Spinal cord (tissue), 10 donors: ENCODE data around the gene ARHGAP31. TPM values are rescaled to one million over a fixed set of nuclear protein-coding genes. Genes with fewer than 3 reads are reported as not detected.
A peak's percentile ranks its signal among the peaks of the same experiment; 100 is the strongest.
"Not testable (repeated sequence)": the region's sequence is repeated elsewhere in the genome, so short reads cannot be mapped to it uniquely, and the experiment has no call there.

Experiments
- DNase-seq, 6 donors: peaks; one replicate each; pipeline versions ENCODE4 v3.0.0 to v3.0.0-alpha.2; 2013 to 2015; ENCODE audit warnings: low spot score in 6 of 6, low read depth in 4 of 6
- H3K27ac ChIP-seq: one replicate; pipeline ENCODE4 v1.5.1; 2013; ENCODE audit warnings: low read depth, low read length, control low read depth
- H3K27me3 ChIP-seq: one replicate; pipeline ENCODE4 v1.6.1; 2013; ENCODE audit warnings: low read length; ENCODE audit not compliant: control insufficient read depth, insufficient read depth
- H3K36me3 ChIP-seq: one replicate; pipeline ENCODE4 v1.6.1; 2013; ENCODE audit warnings: low read length; ENCODE audit not compliant: control insufficient read depth, insufficient read depth
- H3K4me1 ChIP-seq: one replicate; pipeline ENCODE4 v1.6.1; 2013; ENCODE audit warnings: low read length; ENCODE audit not compliant: control insufficient read depth, insufficient read depth
- H3K4me3 ChIP-seq: one replicate; pipeline ENCODE4 v1.5.1; 2013; ENCODE audit warnings: low read depth, low read length, control low read depth
- H3K9me3 ChIP-seq: one replicate; pipeline ENCODE4 v1.6.1; 2013; ENCODE audit warnings: low read length; ENCODE audit not compliant: control insufficient read depth, insufficient read depth
- WGBS: methylation state at CpG from one replicate; pipeline ENCODE4 v1.1.5; 2013; ENCODE audit warnings: missing lambda C conversion rate; ENCODE audit not compliant: insufficient coverage; 5-methylcytosine and 5-hydroxymethylcytosine counted together
- polyA plus RNA-seq, 2 donors: library from polyadenylated mRNA; unstranded; fragments of 120-200 nt; gene quantifications; one replicate each; pipeline ENCODE4 v1.2.1, GENCODE V29; 2013; ENCODE audit not compliant: insufficient read length in 2 of 2
- total RNA-seq, 2 donors: library from RNA; depleted of rRNA in 1 of 2; stranded (reverse); fragments of 120-200 nt in 1 of 2; fragments of >200 nt in 1 of 2; gene quantifications; one replicate each; pipeline versions ENCODE4 v1.2.3 to v1.2.4, GENCODE V29; 2013 to 2014
- donor health status: healthy.

The ARHGAP31 gene
- total and polyA plus RNA-seq, 4 donors = 15.0 to 27.9 (median 21.4) TPM

- DNase-seq = no peak
- Histone ChIP-seq H3K27ac (peak overlapping the region; percentile 37), H3K4me1 (peaks cover 14% of the 10 kb centered on the region), H3K36me3 (no peaks in the 10 kb centered on the region), H3K27me3 (no peaks in the 10 kb centered on the region), H3K4me3 (no peak overlapping the region), H3K9me3 (no peaks in the 10 kb centered on the region)
- WGBS = 64% methylated on average over 1 of the region's 6 CpGs
These were observed 58.8 kb downstream of the ARHGAP31 start for GRCh38 chr3:119352863-119353527.

DNA sequence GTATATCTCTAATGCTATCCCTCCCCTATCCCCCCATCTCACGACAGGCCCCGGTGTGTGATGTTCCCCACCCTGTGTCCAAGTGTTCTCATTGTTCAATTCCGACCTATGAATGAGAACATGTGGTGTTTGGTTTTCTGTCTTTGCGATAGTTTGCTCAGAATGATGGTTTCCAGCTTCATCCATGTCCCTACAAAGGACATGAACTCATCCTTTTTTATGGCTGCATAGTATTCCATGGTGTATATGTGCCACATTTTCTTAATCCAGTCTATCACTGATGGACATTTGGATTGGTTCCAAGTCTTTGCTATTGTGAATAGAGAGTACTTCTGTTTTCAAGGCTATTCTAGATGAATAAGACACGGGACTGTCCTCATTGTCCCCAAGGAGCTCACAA is 61.4 kb downstream of the ARHGAP31 start:
- not testable (repeated sequence) for H3K9me3 ChIP-seq, H3K36me3 ChIP-seq, H3K27me3 ChIP-seq, H3K27ac ChIP-seq, H3K4me3 ChIP-seq, DNase-seq
- no CpG with 5 or more reads among the region's 5 CpGs for WGBS
- peaks cover 14% of the 10 kb centered on the region for H3K4me1 ChIP-seq

DNA sequence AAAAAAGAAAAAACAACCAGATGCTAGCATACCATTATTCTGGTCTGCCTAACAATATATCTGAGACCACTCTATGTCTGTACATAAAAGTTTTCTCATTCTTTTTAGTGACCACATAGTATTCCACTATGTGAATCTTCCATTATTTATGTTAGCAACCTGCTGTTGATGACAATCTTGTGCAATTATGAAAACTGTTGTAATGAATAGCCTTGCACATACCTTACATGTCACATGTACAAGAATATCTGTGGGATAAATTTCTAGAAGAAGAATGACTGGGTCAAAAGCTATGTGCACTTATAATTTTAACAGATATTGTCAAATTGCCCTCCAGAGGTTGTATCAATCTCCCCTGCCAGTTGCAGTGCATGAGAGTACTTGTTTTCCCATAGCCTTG is 62.5 kb downstream of the ARHGAP31 start:
- Histone ChIP-seq H3K27ac (no peak overlapping the region), H3K36me3 (no peaks in the 10 kb centered on the region), H3K27me3 (no peaks in the 10 kb centered on the region), H3K9me3 (no peaks in the 10 kb centered on the region), H3K4me3 (no peak overlapping the region), H3K4me1 (peaks cover 13% of the 10 kb centered on the region)
- DNase-seq = no peak

- H3K27me3 ChIP-seq = no peaks in the 10 kb centered on the region
- 70% methylated on average over 4 of the region's 6 CpGs for WGBS
- DNase-seq = no peak
- H3K36me3 ChIP-seq = no peaks in the 10 kb centered on the region
- H3K27ac ChIP-seq = no peak overlapping the region
- H3K9me3 ChIP-seq = no peaks in the 10 kb centered on the region
- H3K4me3 ChIP-seq = no peak overlapping the region
- H3K4me1 ChIP-seq = peaks cover 8% of the 10 kb centered on the region
These were observed 63.0 kb downstream of the ARHGAP31 start for GRCh38 chr3:119357190-119357589.

DNA sequence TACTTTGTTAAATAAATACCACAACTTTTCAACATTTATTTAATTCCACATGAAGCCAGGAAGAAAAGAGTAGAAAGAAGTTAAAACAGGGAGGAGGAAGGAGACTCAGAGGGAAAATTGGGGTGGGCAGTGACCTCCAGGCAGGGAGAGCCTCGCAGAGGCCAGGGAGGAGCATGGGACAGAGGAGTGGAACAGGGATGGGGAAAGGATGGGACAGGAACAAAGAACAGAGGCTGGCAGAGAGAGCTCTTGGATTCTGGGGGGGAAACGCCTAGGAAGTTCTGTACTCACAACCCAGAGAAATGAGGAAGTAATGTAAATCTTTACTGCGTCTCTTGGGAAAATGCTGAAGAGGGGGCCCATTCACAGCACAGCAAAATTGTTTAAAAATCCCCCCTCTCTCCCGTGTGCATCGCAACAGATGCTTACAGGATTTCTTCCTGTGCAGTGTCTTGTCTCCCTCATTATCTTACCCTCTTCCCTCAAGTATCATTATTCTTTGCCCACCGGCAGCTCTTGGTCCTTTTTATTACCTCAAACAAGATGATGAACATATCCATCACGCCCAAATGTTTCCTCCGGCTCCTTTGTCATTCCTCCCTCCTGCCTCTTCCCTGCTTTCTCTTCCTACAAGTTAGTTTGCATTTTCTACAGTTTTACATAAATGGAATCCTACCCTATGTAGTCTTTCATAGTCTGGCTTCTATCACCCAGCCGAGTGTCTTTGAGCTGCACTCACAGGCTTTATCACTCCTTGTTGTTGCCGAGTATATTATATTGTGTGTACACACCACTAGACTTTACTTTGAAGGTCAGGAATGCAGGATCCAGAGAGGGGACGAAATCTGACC is 65.5 kb downstream of the ARHGAP31 start:
- Histone ChIP-seq H3K4me3 (no peak overlapping the region), H3K27me3 (no peaks in the 10 kb centered on the region), H3K9me3 (no peaks in the 10 kb centered on the region), H3K27ac (peak overlapping the region; percentile 20), H3K36me3 (no peaks in the 10 kb centered on the region), H3K4me1 (peaks cover 7% of the 10 kb centered on the region)
- 31% methylated on average over 8 of the region's 11 CpGs for WGBS
- peak in 1 of 6 donors; percentile 69 for DNase-seq

- no peaks in the 10 kb centered on the region for H3K36me3 ChIP-seq
- H3K27me3 ChIP-seq = no peaks in the 10 kb centered on the region
- H3K4me1 ChIP-seq = peaks cover 7% of the 10 kb centered on the region
- no peak overlapping the region for H3K27ac ChIP-seq
- H3K9me3 ChIP-seq = no peaks in the 10 kb centered on the region
- no CpG with 5 or more reads among the region's 3 CpGs for WGBS
- DNase-seq = no peak
- no peak overlapping the region for H3K4me3 ChIP-seq
These were observed 66.7 kb downstream of the ARHGAP31 start for GRCh38 chr3:119360736-119361462.

DNA sequence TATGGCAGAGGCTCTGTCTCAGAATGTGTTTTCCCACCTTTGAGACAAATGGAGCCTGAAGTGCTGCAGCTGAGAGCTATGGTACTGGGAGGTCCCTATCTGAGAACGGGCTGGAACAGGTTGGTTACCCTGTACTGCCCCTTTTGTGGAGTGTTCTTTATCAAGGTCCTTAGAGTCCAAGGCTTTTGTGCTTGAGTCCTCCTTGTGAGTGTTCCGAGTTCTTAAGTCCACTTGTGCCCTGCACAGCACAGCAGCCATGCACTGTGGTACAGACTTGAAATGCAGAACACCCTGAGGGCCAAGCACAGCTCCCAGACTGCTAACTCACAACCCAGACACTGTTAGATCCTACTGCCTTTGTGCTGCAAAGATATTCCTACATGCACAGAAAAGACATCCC is 67.8 kb downstream of the ARHGAP31 start:
- no peak overlapping the region for H3K27ac ChIP-seq
- H3K4me1 ChIP-seq = peaks cover 7% of the 10 kb centered on the region
- no peaks in the 10 kb centered on the region for H3K9me3 ChIP-seq
- no peaks in the 10 kb centered on the region for H3K27me3 ChIP-seq
- WGBS = 86% methylated on average over 2 of the region's 2 CpGs
- no peak for DNase-seq
- H3K36me3 ChIP-seq = no peaks in the 10 kb centered on the region
- no peak overlapping the region for H3K4me3 ChIP-seq

GRCh38 chr3:119362940-119363725 is 69.0 kb downstream of the ARHGAP31 start:
- Histone ChIP-seq H3K27ac (no peak overlapping the region), H3K4me1 (peaks cover 4% of the 10 kb centered on the region), H3K4me3 (no peak overlapping the region), H3K27me3 (no peaks in the 10 kb centered on the region), H3K36me3 (no peaks in the 10 kb centered on the region), H3K9me3 (no peaks in the 10 kb centered on the region)
- no CpG with 5 or more reads among the region's 7 CpGs for WGBS
- DNase-seq = no peak

DNA sequence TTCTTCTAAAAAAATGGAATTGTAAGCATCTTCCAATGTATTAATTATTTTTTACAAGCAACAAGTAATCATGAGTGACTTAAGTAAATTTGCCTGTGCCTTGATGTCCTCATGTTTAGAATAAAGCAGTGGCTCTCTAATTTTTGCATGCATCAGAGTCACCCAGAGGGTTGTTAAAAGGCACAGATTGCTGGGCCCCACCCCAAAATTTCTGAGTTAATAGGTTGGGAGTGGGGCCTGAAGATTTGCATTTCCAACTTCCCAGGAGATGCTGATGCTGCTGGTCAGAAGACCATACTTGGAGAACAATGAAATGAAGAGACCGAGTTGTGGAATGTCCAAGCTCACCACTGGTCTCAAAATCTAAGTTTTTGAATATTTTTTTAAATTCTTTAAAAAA is 70.2 kb downstream of the ARHGAP31 start:
- no CpG with 5 or more reads among the region's 1 CpG for WGBS
- H3K4me1 ChIP-seq = peaks cover 3% of the 10 kb centered on the region
- no peaks in the 10 kb centered on the region for H3K9me3 ChIP-seq
- H3K27me3 ChIP-seq = no peaks in the 10 kb centered on the region
- no peak overlapping the region for H3K4me3 ChIP-seq
- DNase-seq = no peak
- no peak overlapping the region for H3K27ac ChIP-seq
- H3K36me3 ChIP-seq = peaks cover 4% of the 10 kb centered on the region
